HCT116 (cell line): ENCODE data around the gene RWDD3. TPM values are rescaled to one million over a fixed set of nuclear protein-coding genes. Genes with fewer than 3 reads are reported as not detected.

Source experiments
- ATAC-seq: fragments of 200-7000 bp; cut with Tn5 transposase; 2 replicates; pipeline ENCODE4 v1.9.1; 2020; ENCODE audit warnings: mild to moderate bottlenecking, moderate library complexity
- BruUV-seq: library from RNA; stranded (reverse); fragments of 400-500 nt; replicated peaks from 2 replicates; lab custom pipeline; 2021; lab: Mats Ljungman, UMichigan
- CTCF ChIA-PET: fragments of 300-600 bp; sonication (Branson Sonifier 250); formaldehyde crosslinking; loops from one replicate; lab custom pipeline; 2021; ENCODE audit warnings: antibody characterized with exemption; lab: Charles Lee
- POLR2A ChIA-PET: fragments of 300-600, 350-600 bp; sonication (Branson Sonifier 250); formaldehyde crosslinking; loops from one replicate; lab custom pipeline; 2021; ENCODE audit warnings: antibody characterized with exemption; lab: Charles Lee
- RAD21 ChIA-PET, 2 experiments: fragments of 300-600 bp; sonication (Branson Sonifier 250); formaldehyde crosslinking; loops; one replicate each; lab custom pipeline; 2023; ENCODE audit warnings: low total read pairs in 2 of 2; ENCODE audit not compliant: uncharacterized antibody in 2 of 2, unreplicated experiment in 2 of 2, low non-redundant PET in 1 of 2; lab: Charles Lee
- DNase-seq: peaks from one replicate; pipeline ENCODE4 v3.0.0-alpha.2; 2010; ENCODE audit warnings: low read depth, low spot score
- H2AFZ ChIP-seq: fragments of 200-600 bp; shearing (Covaris generic), sonication (generic); 2 replicates; pipeline ENCODE4 v1.6.1; 2017; ENCODE audit warnings: low read depth, mixed run types, mixed read lengths, antibody characterized with exemption, low read length; ENCODE audit not compliant: poor library complexity, severe bottlenecking
- H3K27ac ChIP-seq: 2 replicates; pipeline ENCODE4 v1.5.1; 2012; ENCODE audit warnings: low read depth, low read length
- H3K27me3 ChIP-seq: fragments of 200-600 bp; sonication (generic); 2 replicates; pipeline ENCODE4 v1.6.1; 2016; ENCODE audit warnings: mixed run types, low read length, mixed read lengths; ENCODE audit not compliant: insufficient read depth
- H3K36me3 ChIP-seq, 2 experiments: fragments of 200-500 bp in 1 of 2; fragments of 200-600 bp in 1 of 2; sonication (Bioruptor generic) in 1 of 2; sonication (generic) in 1 of 2; 2 replicates each; pipeline versions ENCODE4 v1.5.1 to v1.6.1; 2014 to 2016; ENCODE audit warnings: low read length in 2 of 2, inconsistent platforms in 1 of 2, mixed read lengths in 1 of 2, mixed run types in 1 of 2; ENCODE audit not compliant: insufficient read depth in 2 of 2, control insufficient read depth in 1 of 2
- H3K4me1 ChIP-seq, 2 experiments: fragments of 200-600 bp in 1 of 2; sonication (generic) in 1 of 2; 2 replicates each; pipeline versions ENCODE4 v1.5.1 to v1.6.1; 2012 to 2017; ENCODE audit warnings: low read length in 2 of 2, inconsistent platforms in 1 of 2, mild to moderate bottlenecking in 1 of 2, mixed read lengths in 1 of 2, mixed run types in 1 of 2, moderate library complexity in 1 of 2; ENCODE audit not compliant: insufficient read depth in 2 of 2, control insufficient read depth in 1 of 2
- H3K4me2 ChIP-seq: fragments of 200-600 bp; sonication (generic); 2 replicates; pipeline ENCODE4 v1.6.1; 2017; ENCODE audit warnings: mixed run types, low read length, mixed read lengths
- H3K4me3 ChIP-seq, 2 experiments: fragments of 200-600 bp in 1 of 2; sonication (generic) in 1 of 2; replicated peaks in 1 of 2; 2 replicates each; pipeline ENCODE4 v1.5.1; 2011 to 2016; ENCODE audit warnings: low read length in 2 of 2, control low read depth in 1 of 2, low read depth in 1 of 2, mild to moderate bottlenecking in 1 of 2, mixed read lengths in 1 of 2, mixed run types in 1 of 2
- H3K79me2 ChIP-seq: fragments of 200-600 bp; sonication (generic); 2 replicates; pipeline ENCODE4 v1.6.1; 2017; ENCODE audit warnings: mild to moderate bottlenecking, mixed run types, low read length, moderate library complexity, mixed read lengths; ENCODE audit not compliant: insufficient read depth
- H3K9ac ChIP-seq: fragments of 200-600 bp; sonication (generic); 2 replicates; pipeline ENCODE4 v1.6.1; 2016; ENCODE audit warnings: low read length, mixed read lengths
- H3K9me2 ChIP-seq: fragments of 200-600 bp; sonication (generic), shearing (Covaris generic); 2 replicates; pipeline ENCODE4 v1.6.1; 2017; ENCODE audit warnings: mixed run types, mild to moderate bottlenecking, moderate library complexity; ENCODE audit not compliant: insufficient read depth
- H3K9me3 ChIP-seq, 2 experiments: fragments of 200-500 bp in 1 of 2; fragments of 200-600 bp in 1 of 2; sonication (Bioruptor generic) in 1 of 2; sonication (generic) in 1 of 2; 2 replicates each; pipeline ENCODE4 v1.6.1; 2014 to 2017; ENCODE audit warnings: low read length in 2 of 2, mixed read lengths in 2 of 2, inconsistent platforms in 1 of 2, low read depth in 1 of 2, mild to moderate bottlenecking in 1 of 2, mixed run types in 1 of 2, moderate library complexity in 1 of 2; ENCODE audit not compliant: control insufficient read depth in 1 of 2, insufficient read depth in 1 of 2
- H4K20me1 ChIP-seq: fragments of 200-600 bp; sonication (generic), shearing (Covaris generic); 2 replicates; pipeline ENCODE4 v1.6.1; 2017; ENCODE audit warnings: mixed run types, mild to moderate bottlenecking, moderate library complexity; ENCODE audit not compliant: insufficient read depth
- CBX3 ChIP-seq: IDR thresholded peaks from 2 replicates; pipeline ENCODE4 v1.6.1; 2012; ENCODE audit warnings: low read depth
- CEBPB ChIP-seq: IDR thresholded peaks from 2 replicates; pipeline ENCODE4 v1.6.1; 2012; ENCODE audit warnings: low read depth
- EGR1 ChIP-seq: IDR thresholded peaks from 2 replicates; pipeline ENCODE4 v1.6.1; 2012; ENCODE audit warnings: low read depth
- ELF1 ChIP-seq: IDR thresholded peaks from 2 replicates; pipeline ENCODE4 v1.6.1; 2012; ENCODE audit warnings: low read depth, borderline replicate concordance
- JUND ChIP-seq: IDR thresholded peaks from 2 replicates; pipeline ENCODE4 v1.6.1; 2012
- POLR2AphosphoS5 ChIP-seq: IDR thresholded peaks from 2 replicates; pipeline ENCODE4 v1.6.1; 2011; ENCODE audit warnings: mild to moderate bottlenecking, low read depth, low read length, moderate library complexity
- RAD21 ChIP-seq: IDR thresholded peaks from 2 replicates; pipeline ENCODE4 v1.6.1; 2012; ENCODE audit warnings: low read depth, mild to moderate bottlenecking
- SIN3A ChIP-seq: IDR thresholded peaks from 2 replicates; pipeline ENCODE4 v1.6.1; 2012; ENCODE audit warnings: low read depth
- SP1 ChIP-seq: IDR thresholded peaks from 2 replicates; pipeline ENCODE4 v1.6.1; 2012; ENCODE audit warnings: low read depth
- SRF ChIP-seq: IDR thresholded peaks from 2 replicates; pipeline ENCODE4 v1.6.1; 2012; ENCODE audit warnings: low read depth
- TCF7L2 ChIP-seq: IDR thresholded peaks from 2 replicates; pipeline ENCODE4 v1.7.0; 2011; ENCODE audit warnings: borderline replicate concordance, inconsistent platforms; ENCODE audit not compliant: insufficient read depth, insufficient read length; ENCODE audit errors: extremely low read depth
- ZFX ChIP-seq: fragments of 450-650 bp; IDR thresholded peaks from 2 replicates; pipeline ENCODE4 v1.6.1; 2017
- intact Hi-C: fragments of 100-400 bp; cut with micrococcal nuclease; formaldehyde crosslinking; loops from 2 replicates; pipeline ENCODE4 v1.10.0; 2022
- total RNA-seq: library from RNA; stranded (reverse); gene quantifications from one replicate; pipeline ENCODE4 v1.2.1, GENCODE V29; 2021; ENCODE audit not compliant: unreplicated experiment
- TF ChIP-seq, protein P1 (sequence below): IDR thresholded peaks from 2 replicates; pipeline ENCODE4 v1.6.1; 2012
- TF ChIP-seq, protein P2 (sequence below): IDR thresholded peaks from 2 replicates; pipeline ENCODE4 v1.6.1; 2012
- TF ChIP-seq, protein P3 (sequence below), 3 experiments: fragments of 200-600 bp in 1 of 3; sonication (generic) in 1 of 3; IDR thresholded peaks in 2 of 3; conservative IDR thresholded peaks in 1 of 3; 2 replicates each; pipeline ENCODE4 v1.5.1; 2012 to 2017; ENCODE audit warnings: low read depth in 2 of 3, low read length in 2 of 3, antibody characterized with exemption in 1 of 3, borderline replicate concordance in 1 of 3, control low read depth in 1 of 3, mild to moderate bottlenecking in 1 of 3, mixed read lengths in 1 of 3, mixed run types in 1 of 3, moderate library complexity in 1 of 3; ENCODE audit not compliant: insufficient read depth in 1 of 3

RWDD3 gene
- total RNA-seq, 1 experiment from 2014 or later = 12.4 TPM

DNA sequence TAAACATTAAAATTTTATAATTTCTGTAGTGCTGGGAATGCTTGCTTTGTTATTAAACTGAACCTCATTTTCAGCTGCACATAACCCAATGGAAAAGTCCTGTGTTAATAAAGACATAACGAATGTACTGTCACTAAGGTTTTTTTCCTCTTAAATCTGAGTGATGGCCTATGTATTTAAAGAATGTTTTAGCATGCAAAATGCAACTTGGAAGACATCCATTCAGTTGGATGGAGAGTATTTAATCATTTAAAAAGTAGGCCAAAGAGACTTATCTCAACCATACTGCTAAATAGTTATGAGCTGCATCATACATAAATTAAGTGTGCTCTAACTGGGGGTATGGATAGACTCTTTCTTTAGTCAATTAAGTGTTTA lies 48.5 kb downstream of the RWDD3 start:
- Histone ChIP-seq H3K9me2 (0 out of 2 replicates have a peak, but pooled peaks cover 2% of the 10 kb centered on the region), H3K4me3 (no peak overlapping the region), H2AFZ (no peak overlapping the region), H3K4me2 (no peak overlapping the region), H3K27me3 (no peaks in the 10 kb centered on the region), H3K27ac (no peak overlapping the region)
- ATAC-seq = no peak
- ChIA-PET POLR2A (no interaction called here), RAD21 (no interaction called here)
- no peak for TF ChIP-seq POLR2AphosphoS5
- no peak for TF ChIP-seq SRF
- no peak for TF ChIP-seq TCF7L2
- TF ChIP-seq, protein P1, sequence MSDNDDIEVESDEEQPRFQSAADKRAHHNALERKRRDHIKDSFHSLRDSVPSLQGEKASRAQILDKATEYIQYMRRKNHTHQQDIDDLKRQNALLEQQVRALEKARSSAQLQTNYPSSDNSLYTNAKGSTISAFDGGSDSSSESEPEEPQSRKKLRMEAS = no peak
- no peak for TF ChIP-seq CBX3
- TF ChIP-seq SIN3A = no peak
- no peak for TF ChIP-seq ZFX
- TF ChIP-seq CEBPB = no peak
- TF ChIP-seq, protein P2, sequence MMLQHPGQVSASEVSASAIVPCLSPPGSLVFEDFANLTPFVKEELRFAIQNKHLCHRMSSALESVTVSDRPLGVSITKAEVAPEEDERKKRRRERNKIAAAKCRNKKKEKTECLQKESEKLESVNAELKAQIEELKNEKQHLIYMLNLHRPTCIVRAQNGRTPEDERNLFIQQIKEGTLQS = no peak
- TF ChIP-seq RAD21 = no peak
- TF ChIP-seq SP1 = no peak
- TF ChIP-seq, protein P3, sequence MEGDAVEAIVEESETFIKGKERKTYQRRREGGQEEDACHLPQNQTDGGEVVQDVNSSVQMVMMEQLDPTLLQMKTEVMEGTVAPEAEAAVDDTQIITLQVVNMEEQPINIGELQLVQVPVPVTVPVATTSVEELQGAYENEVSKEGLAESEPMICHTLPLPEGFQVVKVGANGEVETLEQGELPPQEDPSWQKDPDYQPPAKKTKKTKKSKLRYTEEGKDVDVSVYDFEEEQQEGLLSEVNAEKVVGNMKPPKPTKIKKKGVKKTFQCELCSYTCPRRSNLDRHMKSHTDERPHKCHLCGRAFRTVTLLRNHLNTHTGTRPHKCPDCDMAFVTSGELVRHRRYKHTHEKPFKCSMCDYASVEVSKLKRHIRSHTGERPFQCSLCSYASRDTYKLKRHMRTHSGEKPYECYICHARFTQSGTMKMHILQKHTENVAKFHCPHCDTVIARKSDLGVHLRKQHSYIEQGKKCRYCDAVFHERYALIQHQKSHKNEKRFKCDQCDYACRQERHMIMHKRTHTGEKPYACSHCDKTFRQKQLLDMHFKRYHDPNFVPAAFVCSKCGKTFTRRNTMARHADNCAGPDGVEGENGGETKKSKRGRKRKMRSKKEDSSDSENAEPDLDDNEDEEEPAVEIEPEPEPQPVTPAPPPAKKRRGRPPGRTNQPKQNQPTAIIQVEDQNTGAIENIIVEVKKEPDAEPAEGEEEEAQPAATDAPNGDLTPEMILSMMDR (IDR thresholded peaks at IDR 0.05 in 2 of 3, conservative IDR thresholded peaks at IDR 0.05 in 1 of 3; ENCODE audit: borderline replicate concordance in 1 of 3, insufficient read depth in 1 of 3, low read depth in 2 of 3, low read length in 2 of 3) = no peak
- no peak for TF ChIP-seq JUND
- no peak for TF ChIP-seq ELF1
- no peak for TF ChIP-seq EGR1
- TF ChIP-seq, all 23 proteins: peak for 0
- no peaks in the 10 kb centered on the region for H3K4me1 ChIP-seq
- H3K36me3 ChIP-seq = no peaks in the 10 kb centered on the region
- BruUV-seq = no TSS peak
- intact Hi-C loops = no loop called here
- H3K79me2 ChIP-seq = no peaks in the 10 kb centered on the region
- H4K20me1 ChIP-seq = no peaks in the 10 kb centered on the region
- H3K9me3 ChIP-seq = no peaks in the 10 kb centered on the region
- CTCF ChIA-PET = no interaction called here
- no peak overlapping the region for H3K9ac ChIP-seq
- DNase-seq = no peak
